SU-DHL-6 (cell line): ENCODE data around the gene ANO2.

Source experiments
- H2AFZ ChIP-seq: fragments of 200-600 bp; sonication (generic); 2 replicates; pipeline ENCODE4 v1.6.1; 2014; ENCODE audit warnings: low read depth, mild to moderate bottlenecking, moderate library complexity, mixed read lengths, antibody characterized with exemption, low read length; ENCODE audit not compliant: severe bottlenecking
- H3F3A ChIP-seq: fragments of 200-600 bp; shearing (Covaris generic); 2 replicates; pipeline ENCODE4 v1.6.0; 2016; ENCODE audit warnings: antibody characterized with exemption, mild to moderate bottlenecking; ENCODE audit not compliant: insufficient read depth
- H3K27ac ChIP-seq: fragments of 200-600 bp; sonication (generic); 2 replicates; pipeline ENCODE4 v1.5.1; 2016; ENCODE audit warnings: low read depth, mild to moderate bottlenecking, low read length, moderate library complexity, mixed read lengths
- H3K27me3 ChIP-seq: fragments of 200-600 bp; sonication (generic), shearing (Covaris generic); 2 replicates; pipeline ENCODE4 v1.6.0; 2014; ENCODE audit warnings: mild to moderate bottlenecking, low read length
- H3K36me3 ChIP-seq: fragments of 200-600 bp; sonication (generic); 2 replicates; pipeline ENCODE4 v1.6.1; 2014; ENCODE audit warnings: mild to moderate bottlenecking, low read length, mixed read lengths
- H3K4me2 ChIP-seq: fragments of 300-600, 200-600 bp; shearing (Covaris generic), sonication (generic); 2 replicates; pipeline ENCODE4 v1.6.0; 2014; ENCODE audit warnings: low read length, low read depth, mild to moderate bottlenecking; ENCODE audit not compliant: poor library complexity, severe bottlenecking
- H3K4me3 ChIP-seq: fragments of 200-600 bp; sonication (generic); 2 replicates; pipeline ENCODE4 v1.5.1; 2014; ENCODE audit warnings: antibody characterized with exemption, low read length, mild to moderate bottlenecking, mixed read lengths; ENCODE audit not compliant: insufficient read depth, poor library complexity, severe bottlenecking
- H3K79me2 ChIP-seq: fragments of 200-600 bp; sonication (generic); 2 replicates; pipeline ENCODE4 v1.6.1; 2014; ENCODE audit warnings: mild to moderate bottlenecking, low read length, moderate library complexity; ENCODE audit not compliant: insufficient read depth
- H3K9ac ChIP-seq: fragments of 200-600 bp; sonication (generic); 2 replicates; pipeline ENCODE4 v1.7.0; 2014; ENCODE audit warnings: mild to moderate bottlenecking, low read length
- H3K9me2 ChIP-seq: fragments of 200-600 bp; sonication (generic); replicated peaks from 2 replicates; pipeline ENCODE4 v1.6.1; 2014; ENCODE audit warnings: low read length; ENCODE audit not compliant: insufficient read depth
- H3K9me3 ChIP-seq: fragments of 200-600 bp; sonication (generic); 2 replicates; pipeline ENCODE4 v1.6.1; 2014; ENCODE audit warnings: low read length, mixed read lengths; ENCODE audit not compliant: insufficient read depth
- H4K20me1 ChIP-seq: fragments of 200-600 bp; sonication (generic); 2 replicates; pipeline ENCODE4 v1.6.1; 2014; ENCODE audit warnings: low read depth, mild to moderate bottlenecking, antibody characterized with exemption, low read length, moderate library complexity, mixed read lengths
- CTCF ChIP-seq: fragments of 200-600 bp; sonication (generic); IDR thresholded peaks from one replicate; pipeline ENCODE4 v1.5.1; 2017; ENCODE audit warnings: antibody characterized with exemption, mild to moderate bottlenecking, low read length, moderate library complexity; ENCODE audit not compliant: insufficient read depth, poor library complexity, severe bottlenecking
- EZH2phosphoT487 ChIP-seq: fragments of 200-600 bp; sonication (generic), shearing (Covaris generic); conservative IDR thresholded peaks from 2 replicates; pipeline ENCODE4 v1.6.1; 2018; ENCODE audit warnings: mild to moderate bottlenecking, antibody characterized with exemption, low read length, moderate library complexity, mixed read lengths

Gene ANO2

DNA sequence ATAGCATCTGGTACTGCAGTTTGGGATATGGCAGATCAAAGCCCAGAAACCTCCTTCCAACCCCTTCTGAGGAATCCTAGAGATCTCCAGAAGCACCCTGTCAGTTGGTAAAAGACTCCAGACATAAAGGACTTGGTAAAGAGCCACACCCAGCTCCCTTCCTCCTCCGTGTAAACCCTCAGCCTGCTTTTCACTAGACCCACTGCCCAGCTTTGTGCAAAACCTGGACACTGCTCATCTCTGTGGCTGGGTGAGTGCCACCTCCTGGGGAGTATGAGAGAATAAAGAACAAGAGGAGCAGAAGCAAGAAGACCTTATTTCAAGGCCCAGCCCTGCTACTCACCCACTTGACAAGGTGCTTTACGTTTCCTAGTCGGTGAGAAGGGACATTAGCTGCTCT, 33.0 kb downstream of the ANO2 start:
- H3K27ac ChIP-seq = no peak overlapping the region
- no peaks in the 10 kb centered on the region for H3K79me2 ChIP-seq
- no peak overlapping the region for H3K4me2 ChIP-seq
- no peaks in the 10 kb centered on the region for H3K36me3 ChIP-seq
- H4K20me1 ChIP-seq = no peaks in the 10 kb centered on the region
- no peaks in the 10 kb centered on the region for H3K27me3 ChIP-seq
- H3F3A ChIP-seq = no peaks in the 10 kb centered on the region
- H3K9me2 ChIP-seq = no peaks in the 10 kb centered on the region
- no peak overlapping the region for H3K4me3 ChIP-seq
- H3K9ac ChIP-seq = no peak overlapping the region
- TF ChIP-seq EZH2phosphoT487 (no peak), CTCF (no peak)
- no peaks in the 10 kb centered on the region for H3K9me3 ChIP-seq
- no peak overlapping the region for H2AFZ ChIP-seq

- H3K4me3 ChIP-seq = no peak overlapping the region
- no peaks in the 10 kb centered on the region for H3K79me2 ChIP-seq
- H3K9ac ChIP-seq = no peak overlapping the region
- no peaks in the 10 kb centered on the region for H4K20me1 ChIP-seq
- H3K27ac ChIP-seq = no peak overlapping the region
- no peaks in the 10 kb centered on the region for H3K36me3 ChIP-seq
- H3K9me3 ChIP-seq = no peaks in the 10 kb centered on the region
- H3F3A ChIP-seq = no peaks in the 10 kb centered on the region
- no peaks in the 10 kb centered on the region for H3K9me2 ChIP-seq
- H3K27me3 ChIP-seq = no peaks in the 10 kb centered on the region
- no peak overlapping the region for H3K4me2 ChIP-seq
- no peak for TF ChIP-seq CTCF
- TF ChIP-seq EZH2phosphoT487 = no peak
- no peak overlapping the region for H2AFZ ChIP-seq
These were observed 34.1 kb downstream of the ANO2 start for GRCh38 chr12:5910790-5911548.

DNA sequence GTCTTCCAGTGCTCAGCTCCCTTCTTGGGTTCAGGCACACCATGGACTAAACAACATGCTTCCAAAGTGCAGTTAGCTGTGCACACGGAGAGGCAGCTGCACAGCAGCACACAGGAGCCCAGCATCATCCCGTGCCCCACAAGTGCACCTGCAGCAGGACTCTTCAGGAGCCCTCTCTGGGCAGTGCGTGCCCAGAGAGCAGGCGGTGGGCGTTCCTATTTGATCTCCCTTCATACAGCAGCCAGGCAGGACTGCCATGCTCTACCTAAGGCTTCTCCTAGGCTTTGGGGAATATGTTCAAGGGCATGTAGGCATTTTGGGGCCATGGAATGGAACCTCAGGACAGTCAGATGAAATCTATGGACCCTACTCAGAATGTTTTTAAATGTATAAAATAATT, 35.5 kb downstream of the ANO2 start:
- Histone ChIP-seq H3K9ac (no peak overlapping the region), H3K36me3 (no peaks in the 10 kb centered on the region), H3K27me3 (no peaks in the 10 kb centered on the region), H3K4me3 (no peak overlapping the region), H3K9me3 (no peaks in the 10 kb centered on the region), H3K79me2 (no peaks in the 10 kb centered on the region), H3K4me2 (no peak overlapping the region), H3K27ac (no peak overlapping the region), H3K9me2 (no peaks in the 10 kb centered on the region), H2AFZ (no peak overlapping the region), H4K20me1 (no peaks in the 10 kb centered on the region), H3F3A (no peaks in the 10 kb centered on the region)
- TF ChIP-seq EZH2phosphoT487 (no peak), CTCF (no peak)
